SK-N-MC (cell line): ENCODE measurements around the gene PRMT7.

Experiments used
- EZH2 ChIP-seq: fragments of 200-600 bp; sonication (generic); IDR thresholded peaks from one replicate; pipeline ENCODE4 v1.6.1; 2017; ENCODE audit warnings: antibody characterized with exemption
- FOXP2 ChIP-seq: optimal IDR thresholded peaks from 2 replicates; pipeline ENCODE3; 2011; ENCODE audit warnings: mild to moderate bottlenecking, moderate library complexity; ENCODE audit not compliant: insufficient read depth; ENCODE audit errors: extremely low read length, control extremely low read depth
- POLR2AphosphoS5 ChIP-seq: IDR thresholded peaks from 2 replicates; pipeline ENCODE4 v1.6.1; 2012; ENCODE audit warnings: mild to moderate bottlenecking, low read depth, low read length, borderline replicate concordance

DNA sequence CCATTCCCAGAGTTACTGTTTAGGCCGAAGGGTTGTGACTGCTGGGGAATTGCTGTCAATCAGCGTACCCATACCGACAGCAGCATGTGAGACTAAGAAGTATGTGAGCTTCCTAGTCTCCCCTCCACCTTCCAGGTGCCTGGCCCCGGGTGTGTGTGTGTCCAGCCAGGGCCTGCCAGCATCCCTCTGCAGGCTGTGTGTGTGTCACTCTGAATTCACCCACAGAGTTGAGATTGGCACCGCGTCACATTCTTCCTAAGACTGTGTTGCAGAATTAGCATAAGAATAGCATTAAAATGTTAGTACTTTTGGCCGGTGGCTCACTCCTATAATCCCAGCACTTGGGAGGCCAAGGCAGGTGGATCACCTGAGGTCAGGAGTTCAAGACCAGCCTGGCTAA is 31.8 kb downstream of the PRMT7 start:
- TF ChIP-seq POLR2AphosphoS5, result no peak
- no peak for TF ChIP-seq EZH2
- TF ChIP-seq FOXP2, result no peak
